H1 (cell line): ENCODE data around the gene NGEF. TPM values are rescaled to one million over a fixed set of nuclear protein-coding genes. Genes with fewer than 3 reads are reported as not detected.

ENCODE experiments used
- BACH1 ChIP-seq: IDR thresholded peaks from 2 replicates; pipeline ENCODE4 v1.6.1; 2012; ENCODE audit warnings: low read length, improper control_type of control experiment
- CTCF ChIP-seq, 3 experiments: IDR thresholded peaks; 1 replicate in 2 of 3; 2 replicates in 1 of 3; pipeline versions ENCODE4 v1.5.1 to v1.6.1; 2011; ENCODE audit warnings: low read length in 3 of 3, mild to moderate bottlenecking in 3 of 3, inconsistent platforms in 2 of 3, low read depth in 1 of 3, moderate library complexity in 1 of 3; ENCODE audit not compliant: insufficient read depth in 1 of 3; ENCODE audit errors: control extremely low read depth in 1 of 3
- KDM1A ChIP-seq: fragments of 200-600, 300-600 bp; sonication (generic); IDR thresholded peaks from 2 replicates; pipeline ENCODE4 v1.7.1; 2016; ENCODE audit warnings: mild to moderate bottlenecking, low read length, borderline replicate concordance
- SIN3A ChIP-seq, 2 experiments: IDR thresholded peaks in 1 of 2; conservative IDR thresholded peaks in 1 of 2; 2 replicates each; pipeline ENCODE4 v1.6.1; 2011 to 2012; ENCODE audit warnings: low read length in 2 of 2, improper control_type of control experiment in 1 of 2, low read depth in 1 of 2, mild to moderate bottlenecking in 1 of 2
- SP4 ChIP-seq: IDR thresholded peaks from 2 replicates; pipeline ENCODE4 v1.6.1; 2012; ENCODE audit warnings: low read length, inconsistent platforms
- TAF7 ChIP-seq: optimal IDR thresholded peaks from 2 replicates; pipeline ENCODE3; 2011; ENCODE audit warnings: low read depth, mild to moderate bottlenecking, inconsistent platforms, low read length, moderate library complexity, borderline replicate concordance
- polyA plus RNA-seq, 7 experiments: library from polyadenylated mRNA; depleted of rRNA in 3 of 7; stranded (reverse) in 5 of 7; unstranded in 2 of 7; fragments of >200 nt in 5 of 7; fragments of 200-250 nt in 2 of 7; gene quantifications; 1 replicate in 5 of 7; 2 replicates in 1 of 7; 4 replicates in 1 of 7; pipeline versions ENCODE4 v1.2.1 to v1.2.3, GENCODE V29; 2011 to 2013; ENCODE audit warnings: missing spikeins in 2 of 7, mixed read lengths in 2 of 7
- total RNA-seq: library from RNA; stranded (reverse); fragmentation: NEBNext Ultra II Directional; extraction: Animal tissue kit (Norgen Biotek cat#: 25700); gene quantifications from 2 replicates; pipeline ENCODE4 v1.2.1, GENCODE V29; 2021

NGEF gene
- total and polyA plus RNA-seq, 2 of the 8 experiments (the other 6 are each of a cell fraction or from before 2014, with no cell fraction given) = 2.7 to 3.2 TPM

GRCh38 chr2:232925821-232926156, 87.3 kb downstream of the NGEF start (continued):
- TF ChIP-seq CTCF (IDR thresholded peaks at IDR 0.05; ENCODE audit: control extremely low read depth in 1 of 3, insufficient read depth in 1 of 3, low read depth in 1 of 3, low read length in 3 of 3) (no peak), SIN3A (conservative IDR thresholded peaks at IDR 0.05 in 1 of 2, IDR thresholded peaks at IDR 0.05 in 1 of 2; ENCODE audit: low read depth in 1 of 2, low read length in 2 of 2) (no peak), KDM1A (no peak), BACH1 (no peak), TAF7 (no peak), SP4 (no peak)
